Ovary (tissue), 3 donors: Measurements from ENCODE around the gene SMARCD3.

Experiments used
- CTCF ChIP-seq, 3 donors: fragments of 450-650 bp in 2 of 3; fragments of 200-600 bp in 1 of 3; IDR thresholded peaks; one replicate each; pipeline versions ENCODE4 v1.5.1 to v1.8.0; 2016 to 2022; ENCODE audit warnings: antibody characterized with exemption in 3 of 3, mild to moderate bottlenecking in 1 of 3
- EP300 ChIP-seq: sonication (generic); formaldehyde crosslinking; IDR thresholded peaks from one replicate; pipeline ENCODE4 v1.6.1; 2017; ENCODE audit warnings: antibody characterized with exemption
- POLR2A ChIP-seq: fragments of 450-650 bp; IDR thresholded peaks from one replicate; pipeline ENCODE4 v1.6.1; 2017; ENCODE audit warnings: antibody characterized with exemption, mild to moderate bottlenecking, moderate library complexity
- donor health status: DM: no; HTN: no; CAD: no.

GRCh38 chr7:151280388-151281019, 32.0 kb upstream of the SMARCD3 start:
- TF ChIP-seq POLR2A (no peak), CTCF (IDR thresholded peaks at IDR 0.05) (no peak), EP300 (no peak)
